ENCODE measurements around the gene HJURP.

The HJURP gene

DNA sequence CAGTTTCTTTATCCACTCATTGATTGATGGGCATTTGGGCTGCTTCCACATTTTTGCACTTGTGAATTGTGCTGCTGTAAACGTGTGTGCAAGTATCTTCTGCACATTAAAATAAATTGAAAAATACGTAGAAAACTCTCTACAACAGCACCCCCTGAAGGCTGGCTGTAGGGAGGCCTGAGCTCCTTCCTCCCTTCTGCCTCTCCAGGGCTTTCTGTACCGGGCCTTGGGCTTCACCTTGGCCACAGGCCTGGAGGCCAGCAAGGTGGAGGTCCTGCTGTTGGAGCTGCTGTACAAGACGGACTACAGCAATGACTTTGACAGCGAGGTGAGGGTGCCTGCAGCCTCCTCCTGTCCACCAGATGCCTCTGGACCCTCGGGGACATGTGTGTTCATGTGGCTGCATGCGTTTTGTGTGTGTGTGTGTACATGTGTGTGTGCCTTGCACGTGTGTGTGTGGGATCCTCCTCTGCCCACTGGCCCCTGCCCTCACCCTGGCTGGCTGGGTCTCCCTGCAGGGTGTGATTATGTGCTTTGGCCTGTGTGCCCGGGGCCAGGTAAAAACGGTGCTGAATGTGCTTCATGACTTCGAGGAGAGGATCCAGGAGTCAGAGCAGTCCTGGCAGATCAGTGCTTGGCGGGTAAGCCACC is 47.0 kb downstream of the HJURP start:
- no peak overlapping the region for H3K27ac Mint-ChIP-seq
- no peak for DNase-seq
- H3K36me3 Mint-ChIP-seq, result no peaks in the 10 kb centered on the region
- no peak overlapping the region for H3K4me3 Mint-ChIP-seq
- H3K27me3 Mint-ChIP-seq, result peaks cover 30 to 38% of the 10 kb centered on the region in 2 donors
- no peaks in the 10 kb centered on the region for H3K9me3 Mint-ChIP-seq
- ATAC-seq (replicated peaks), result no peak
- peaks cover 0 to 1% of the 10 kb centered on the region in 2 donors for H3K4me1 Mint-ChIP-seq

- Mint-ChIP-seq H3K27me3 (peaks cover 25 to 26% of the 10 kb centered on the region in 2 donors), H3K27ac (no peak overlapping the region), H3K4me3 (no peak overlapping the region), H3K9me3 (no peaks in the 10 kb centered on the region), H3K36me3 (no peaks in the 10 kb centered on the region), H3K4me1 (peaks cover 2 to 9% of the 10 kb centered on the region in 2 donors)
- ATAC-seq (replicated peaks), result no peak
- DNase-seq, result no peak
These were observed 50.3 kb downstream of the HJURP start for GRCh38 chr2:233803994-233804393.

DNA sequence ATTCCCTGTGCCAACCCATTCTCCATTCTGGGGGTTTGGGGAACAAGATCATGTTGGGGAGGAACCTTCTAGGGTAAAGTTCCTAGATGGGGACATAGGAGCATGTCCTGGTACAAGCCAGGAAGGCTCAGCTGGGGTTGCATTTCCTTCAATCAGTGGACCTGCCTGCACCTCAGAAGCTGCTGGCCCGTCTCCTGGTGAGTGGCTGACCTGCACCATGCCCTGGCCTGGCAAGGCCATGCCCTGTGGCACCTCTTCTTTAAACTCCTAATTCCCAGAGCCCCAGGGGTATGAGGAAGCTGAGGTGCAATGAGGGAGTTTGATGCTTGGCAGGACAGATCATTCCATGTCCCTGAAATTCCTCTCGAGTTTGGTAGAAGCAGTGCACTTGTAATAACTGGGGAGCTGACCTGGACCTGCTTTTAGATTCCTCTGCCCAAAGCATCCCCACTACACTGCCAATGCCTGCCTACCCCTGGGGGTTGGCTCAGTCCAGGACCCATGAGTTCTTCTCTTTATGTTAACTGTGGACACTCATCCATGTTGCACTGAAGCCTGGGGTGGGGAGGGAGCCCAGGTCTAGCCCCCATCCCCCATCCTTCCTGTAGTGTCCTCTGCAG is 50.9 kb downstream of the HJURP start:
- no peaks in the 10 kb centered on the region for H3K9me3 Mint-ChIP-seq
- H3K4me3 Mint-ChIP-seq, result no peak overlapping the region
- H3K4me1 Mint-ChIP-seq, result peaks cover 2 to 9% of the 10 kb centered on the region in 2 donors
- peaks cover 22 to 28% of the 10 kb centered on the region in 2 donors for H3K27me3 Mint-ChIP-seq
- no peak for DNase-seq
- no peak for ATAC-seq (replicated peaks)
- H3K27ac Mint-ChIP-seq, result no peak overlapping the region
- no peaks in the 10 kb centered on the region for H3K36me3 Mint-ChIP-seq

GRCh38 chr2:233802132-233802815 is 52.1 kb downstream of the HJURP start:
- no peak overlapping the region for H3K27ac Mint-ChIP-seq

GRCh38 chr2:233801357-233802131 is 52.8 kb downstream of the HJURP start:
- Mint-ChIP-seq H3K9me3 (no peaks in the 10 kb centered on the region), H3K4me3 (no peak overlapping the region), H3K36me3 (no peaks in the 10 kb centered on the region), H3K27me3 (peaks cover 22 to 28% of the 10 kb centered on the region in 2 donors), H3K4me1 (peaks cover 2 to 9% of the 10 kb centered on the region in 2 donors), H3K27ac (no peak overlapping the region)
- ATAC-seq (replicated peaks) (peak; percentile 80 to 84), DNase-seq (no peak)

More at GRCh38 chr2:233802132-233802815, 52.1 kb downstream of the HJURP start:
- H3K4me1 Mint-ChIP-seq, result peaks cover 2 to 9% of the 10 kb centered on the region in 2 donors
- H3K36me3 Mint-ChIP-seq, result no peaks in the 10 kb centered on the region
- peaks cover 22 to 28% of the 10 kb centered on the region in 2 donors for H3K27me3 Mint-ChIP-seq
- DNase-seq (no peak), ATAC-seq (replicated peaks) (no peak)
- H3K9me3 Mint-ChIP-seq, result no peaks in the 10 kb centered on the region
- no peak overlapping the region for H3K4me3 Mint-ChIP-seq

- no peak for ATAC-seq (replicated peaks)
- Mint-ChIP-seq H3K27me3 (peaks cover 22 to 28% of the 10 kb centered on the region in 2 donors), H3K36me3 (no peaks in the 10 kb centered on the region), H3K4me3 (no peak overlapping the region), H3K4me1 (peaks cover 2 to 9% of the 10 kb centered on the region in 2 donors), H3K27ac (no peak overlapping the region), H3K9me3 (no peaks in the 10 kb centered on the region)
- DNase-seq, result no peak
These were observed 54.1 kb downstream of the HJURP start for GRCh38 chr2:233800208-233800607.

GRCh38 chr2:233799716-233800115 is 54.6 kb downstream of the HJURP start:
- no peak overlapping the region for H3K27ac Mint-ChIP-seq
- peaks cover 19 to 28% of the 10 kb centered on the region in 2 donors for H3K27me3 Mint-ChIP-seq
- no peak overlapping the region for H3K4me3 Mint-ChIP-seq
- no peaks in the 10 kb centered on the region for H3K36me3 Mint-ChIP-seq
- H3K9me3 Mint-ChIP-seq, result no peaks in the 10 kb centered on the region
- H3K4me1 Mint-ChIP-seq, result peaks cover 2 to 9% of the 10 kb centered on the region in 2 donors
- no peak for ATAC-seq (replicated peaks)
- DNase-seq, result no peak

- Mint-ChIP-seq H3K4me1 (peaks cover 2 to 9% of the 10 kb centered on the region in 2 donors), H3K36me3 (no peaks in the 10 kb centered on the region), H3K4me3 (no peak overlapping the region), H3K9me3 (no peaks in the 10 kb centered on the region), H3K27me3 (peaks cover 15 to 25% of the 10 kb centered on the region in 2 donors), H3K27ac (no peak overlapping the region)
- DNase-seq (no peak), ATAC-seq (replicated peaks) (no peak)
These were observed 55.2 kb downstream of the HJURP start for GRCh38 chr2:233799087-233799665.

GRCh38 chr2:233798335-233799086 is 55.8 kb downstream of the HJURP start:
- no peaks in the 10 kb centered on the region for H3K9me3 Mint-ChIP-seq
- no peak overlapping the region for H3K4me3 Mint-ChIP-seq
- ATAC-seq (replicated peaks) (no peak), DNase-seq (no peak)
- no peak overlapping the region for H3K27ac Mint-ChIP-seq
- H3K36me3 Mint-ChIP-seq, result no peaks in the 10 kb centered on the region
- H3K27me3 Mint-ChIP-seq, result peaks cover 9 to 18% of the 10 kb centered on the region in 2 donors
- H3K4me1 Mint-ChIP-seq, result peaks cover 2 to 9% of the 10 kb centered on the region in 2 donors

GRCh38 chr2:233796254-233796653 is 58.1 kb downstream of the HJURP start:
- H3K9me3 Mint-ChIP-seq, result no peaks in the 10 kb centered on the region
- H3K4me3 Mint-ChIP-seq, result no peak overlapping the region
- peaks cover 3 to 10% of the 10 kb centered on the region in 2 donors for H3K27me3 Mint-ChIP-seq
- no peaks in the 10 kb centered on the region for H3K36me3 Mint-ChIP-seq
- no peak overlapping the region for H3K27ac Mint-ChIP-seq
- ATAC-seq (replicated peaks) (no peak), DNase-seq (no peak)
- H3K4me1 Mint-ChIP-seq, result peaks cover 0 to 3% of the 10 kb centered on the region in 2 donors

- DNase-seq (no peak), ATAC-seq (replicated peaks) (no peak)
- no peaks in the 10 kb centered on the region for H3K4me1 Mint-ChIP-seq
- no peaks in the 10 kb centered on the region for H3K36me3 Mint-ChIP-seq
- no peaks in the 10 kb centered on the region for H3K9me3 Mint-ChIP-seq
- H3K27ac Mint-ChIP-seq, result no peak overlapping the region
- peaks cover 5 to 15% of the 10 kb centered on the region in 2 donors for H3K27me3 Mint-ChIP-seq
- no peak overlapping the region for H3K4me3 Mint-ChIP-seq
These were observed 58.6 kb downstream of the HJURP start for GRCh38 chr2:233795735-233796171.

GRCh38 chr2:233794128-233794658 is 60.1 kb downstream of the HJURP start:
- Mint-ChIP-seq H3K4me1 (no peaks in the 10 kb centered on the region), H3K9me3 (no peaks in the 10 kb centered on the region), H3K27me3 (peaks cover 8 to 15% of the 10 kb centered on the region in 2 donors), H3K4me3 (no peak overlapping the region), H3K27ac (no peak overlapping the region), H3K36me3 (no peaks in the 10 kb centered on the region)
- no peak for ATAC-seq (replicated peaks)
- DNase-seq, result no peak

GRCh38 chr2:233793465-233794127 is 60.7 kb downstream of the HJURP start:
- H3K27ac Mint-ChIP-seq, result no peak overlapping the region
- DNase-seq, result no peak
- no peaks in the 10 kb centered on the region for H3K36me3 Mint-ChIP-seq
- H3K4me1 Mint-ChIP-seq, result no peaks in the 10 kb centered on the region
- ATAC-seq (replicated peaks), result no peak
- peaks cover 10 to 15% of the 10 kb centered on the region in 2 donors for H3K27me3 Mint-ChIP-seq
- H3K4me3 Mint-ChIP-seq, result no peak overlapping the region
- no peaks in the 10 kb centered on the region for H3K9me3 Mint-ChIP-seq

Data from stimulated activated naive B cell treated with anti-CD40 and anti-IgM and Interleukin-4, amounts not matched to agents 10 μg/mL and 1 μg/mL and 100 μg/mL, for 72 hours (primary cell).